Measurements from ENCODE around the gene CAB39. TPM values are rescaled to one million over a fixed set of nuclear protein-coding genes. Genes with fewer than 3 reads are reported as not detected.
A peak's percentile ranks its signal among the peaks of the same experiment; 100 is the strongest.

CAB39 gene
- total RNA-seq, 1 experiment from 2014 or later: 91.7 TPM

DNA sequence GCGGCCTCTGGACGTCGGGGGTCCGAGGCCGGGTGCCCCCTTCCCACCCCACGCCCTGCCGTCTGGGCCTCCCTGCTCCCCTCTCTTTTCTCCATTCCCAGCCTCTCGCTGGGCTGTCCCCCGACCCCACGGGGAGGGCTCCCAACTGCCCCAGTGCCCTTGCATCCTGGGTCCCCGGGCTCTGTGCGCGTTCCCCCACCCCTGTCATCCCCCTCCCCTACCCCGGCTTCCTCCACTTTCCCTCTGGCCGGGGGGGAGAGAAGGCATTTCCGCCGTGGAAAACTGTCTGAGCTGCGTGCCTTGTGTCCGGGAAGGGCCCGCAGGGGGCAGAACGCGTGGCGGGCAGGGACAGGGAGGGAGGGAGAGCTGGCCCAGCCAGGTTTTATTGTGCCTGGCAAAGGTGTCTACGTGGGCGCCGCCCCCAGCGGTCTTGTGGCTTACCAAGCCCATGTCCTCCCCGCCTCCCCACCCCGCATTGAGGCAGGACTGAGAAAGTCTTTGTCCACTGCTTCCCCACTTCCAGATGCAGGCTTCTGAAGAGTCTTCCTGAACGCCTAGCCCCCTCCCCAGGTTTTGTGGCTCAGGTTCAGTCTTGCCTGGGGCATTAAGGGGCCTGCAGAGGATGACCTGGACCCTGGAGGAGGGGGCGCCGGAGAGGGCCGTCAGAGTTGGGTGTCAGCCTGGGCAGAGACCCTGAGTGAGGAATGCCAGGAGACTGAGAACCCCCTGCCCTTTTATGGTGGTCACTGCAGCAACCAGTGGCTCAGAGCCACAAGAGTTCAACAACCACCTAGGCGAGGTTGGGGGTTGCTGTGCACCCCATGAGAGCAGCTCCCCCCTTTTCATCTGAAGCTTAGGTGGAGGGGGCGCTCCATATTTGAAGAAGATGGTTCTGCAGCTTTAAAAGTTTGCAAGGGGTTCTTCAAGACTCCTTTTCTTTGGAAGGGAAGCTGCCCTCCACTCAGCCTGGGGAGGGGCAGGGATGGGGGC is 153.4 kb downstream of the CAB39 start:
- Mint-ChIP-seq H3K9me3 (ENCODE audit: unreplicated experiment) (no peaks in the 10 kb centered on the region), H3K36me3 (ENCODE audit: insufficient read depth, unreplicated experiment) (peaks cover 5% of the 10 kb centered on the region), H3K4me3 (ENCODE audit: unreplicated experiment) (peak overlapping the region; percentile 88), H3K27ac (ENCODE audit: low read depth, unreplicated experiment) (no peak overlapping the region), H3K4me1 (ENCODE audit: insufficient read depth, unreplicated experiment) (peaks cover 5% of the 10 kb centered on the region), H3K27me3 (ENCODE audit: insufficient read depth, unreplicated experiment) (peaks cover 24% of the 10 kb centered on the region)
- ChIA-PET CTCF (interaction anchor here (0.7 kb wide), 1 partner anchor 100 kb away, joined by 3 read pairs; no protein-coding TSS in a partner anchor), POLR2A (interaction anchor here (0.9 kb wide), 1 partner anchor 121 kb away, joined by 4 read pairs; no protein-coding TSS in a partner anchor)
- no peak for DNase-seq (ENCODE audit: unreplicated experiment)
- intact Hi-C loops (cut with micrococcal nuclease): no loop called here
- no TSS peak for BruUV-seq (replicated peaks)
- TF ChIP-seq, protein P1, sequence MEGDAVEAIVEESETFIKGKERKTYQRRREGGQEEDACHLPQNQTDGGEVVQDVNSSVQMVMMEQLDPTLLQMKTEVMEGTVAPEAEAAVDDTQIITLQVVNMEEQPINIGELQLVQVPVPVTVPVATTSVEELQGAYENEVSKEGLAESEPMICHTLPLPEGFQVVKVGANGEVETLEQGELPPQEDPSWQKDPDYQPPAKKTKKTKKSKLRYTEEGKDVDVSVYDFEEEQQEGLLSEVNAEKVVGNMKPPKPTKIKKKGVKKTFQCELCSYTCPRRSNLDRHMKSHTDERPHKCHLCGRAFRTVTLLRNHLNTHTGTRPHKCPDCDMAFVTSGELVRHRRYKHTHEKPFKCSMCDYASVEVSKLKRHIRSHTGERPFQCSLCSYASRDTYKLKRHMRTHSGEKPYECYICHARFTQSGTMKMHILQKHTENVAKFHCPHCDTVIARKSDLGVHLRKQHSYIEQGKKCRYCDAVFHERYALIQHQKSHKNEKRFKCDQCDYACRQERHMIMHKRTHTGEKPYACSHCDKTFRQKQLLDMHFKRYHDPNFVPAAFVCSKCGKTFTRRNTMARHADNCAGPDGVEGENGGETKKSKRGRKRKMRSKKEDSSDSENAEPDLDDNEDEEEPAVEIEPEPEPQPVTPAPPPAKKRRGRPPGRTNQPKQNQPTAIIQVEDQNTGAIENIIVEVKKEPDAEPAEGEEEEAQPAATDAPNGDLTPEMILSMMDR (IDR thresholded peaks at IDR 0.05; ENCODE audit: unreplicated experiment): no peak

DNA sequence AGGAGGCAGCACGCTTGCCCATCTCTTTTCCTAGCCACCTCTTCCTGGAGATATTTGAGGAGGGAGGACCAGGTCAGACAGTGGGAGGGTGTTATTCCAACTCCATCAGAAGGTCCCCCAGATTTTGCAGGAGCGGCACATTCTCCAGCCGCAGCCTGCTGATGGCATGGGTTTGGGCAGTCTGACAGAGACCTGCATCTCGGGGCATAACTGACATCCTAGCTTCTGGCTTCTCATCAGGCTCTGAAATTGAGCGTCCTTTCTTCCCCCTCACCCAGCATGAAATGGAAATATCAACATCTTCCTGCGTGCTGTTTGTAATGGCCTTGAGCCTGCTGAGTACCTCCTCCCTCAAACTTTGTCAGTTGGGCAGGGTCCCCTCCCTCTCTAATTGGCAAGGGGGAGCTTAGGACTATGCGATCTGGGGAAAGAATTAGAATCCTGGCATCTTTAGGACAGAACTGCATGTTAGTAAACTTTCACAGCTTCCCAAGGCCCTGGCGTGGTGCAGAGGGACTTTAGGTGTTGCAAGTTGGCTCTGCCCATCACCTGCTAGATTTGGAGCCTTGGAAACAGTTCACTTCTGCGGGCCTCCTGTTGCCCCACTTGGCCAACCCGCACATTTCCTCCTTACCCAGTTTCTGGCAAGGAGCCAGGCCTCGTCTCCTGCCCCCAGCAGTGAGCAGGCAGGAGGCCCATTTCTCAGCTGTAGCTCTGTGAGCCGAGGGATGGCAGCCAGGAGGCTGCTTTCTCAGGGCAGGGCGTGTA is 154.3 kb downstream of the CAB39 start:
- TF ChIP-seq, protein P1 (IDR thresholded peaks at IDR 0.05; ENCODE audit: unreplicated experiment): no peak
- Mint-ChIP-seq H3K4me3 (ENCODE audit: unreplicated experiment) (no peak overlapping the region), H3K27ac (ENCODE audit: low read depth, unreplicated experiment) (no peak overlapping the region), H3K9me3 (ENCODE audit: unreplicated experiment) (no peaks in the 10 kb centered on the region), H3K36me3 (ENCODE audit: insufficient read depth, unreplicated experiment) (peaks cover 5% of the 10 kb centered on the region), H3K27me3 (ENCODE audit: insufficient read depth, unreplicated experiment) (peaks cover 15% of the 10 kb centered on the region), H3K4me1 (ENCODE audit: insufficient read depth, unreplicated experiment) (peaks cover 5% of the 10 kb centered on the region)
- BruUV-seq (replicated peaks): no TSS peak
- POLR2A ChIA-PET: no interaction called here
- DNase-seq (ENCODE audit: unreplicated experiment): peak; percentile 62
- intact Hi-C loops (cut with micrococcal nuclease): no loop called here
- CTCF ChIA-PET: no interaction called here

DNA sequence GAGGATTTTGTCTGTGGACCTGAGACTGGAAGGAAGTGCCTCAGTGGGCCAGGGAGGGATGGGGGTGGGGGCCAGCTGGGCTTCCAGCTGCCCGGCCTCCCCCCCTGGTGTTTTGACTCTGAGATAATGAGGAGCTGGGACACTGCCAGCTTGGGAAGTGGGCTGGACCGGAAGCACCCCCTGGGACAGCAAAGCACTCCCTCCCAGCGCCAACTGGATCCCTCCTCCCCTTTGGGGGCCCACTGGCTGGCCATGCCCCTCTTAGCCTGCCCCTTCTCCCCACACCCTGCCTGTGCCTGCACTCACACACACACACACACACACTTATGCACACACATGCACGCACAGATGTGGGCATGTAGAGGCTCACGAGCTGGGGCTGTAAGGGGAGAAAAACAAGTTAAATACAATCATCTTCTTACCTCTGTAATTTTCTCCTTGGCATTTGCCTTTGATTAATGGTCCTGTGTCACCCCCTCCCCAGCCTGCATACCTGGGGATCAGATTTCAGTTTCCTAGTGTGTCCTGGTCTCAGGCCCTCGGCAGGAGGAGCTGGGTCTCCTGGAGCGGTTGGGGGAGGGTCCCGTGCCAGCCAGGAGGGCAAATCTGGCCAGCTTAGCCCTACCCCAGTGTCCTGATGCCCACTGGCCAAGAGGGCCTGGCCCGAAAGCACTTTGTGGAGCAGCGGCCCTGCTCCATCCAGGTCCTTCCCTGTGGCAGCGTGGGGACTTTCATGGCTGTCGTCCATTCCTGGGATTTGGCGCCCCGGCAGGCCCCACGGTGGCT is 155.7 kb downstream of the CAB39 start:
- Mint-ChIP-seq H3K36me3 (ENCODE audit: insufficient read depth, unreplicated experiment) (no peaks in the 10 kb centered on the region), H3K27ac (ENCODE audit: low read depth, unreplicated experiment) (no peak overlapping the region), H3K4me1 (ENCODE audit: insufficient read depth, unreplicated experiment) (peaks cover 5% of the 10 kb centered on the region), H3K27me3 (ENCODE audit: insufficient read depth, unreplicated experiment) (peaks cover 1% of the 10 kb centered on the region), H3K9me3 (ENCODE audit: unreplicated experiment) (no peaks in the 10 kb centered on the region), H3K4me3 (ENCODE audit: unreplicated experiment) (no peak overlapping the region)
- ChIA-PET POLR2A (interaction anchor here (0.6 kb wide), 1 partner anchor 119 kb away, joined by 3 read pairs; no protein-coding TSS in a partner anchor), CTCF (interaction anchor here (0.5 to 0.7 kb wide), 3 partner anchors 20 to 244 kb away, joined by 3 to 7 read pairs (median 4); no protein-coding TSS in a partner anchor)
- BruUV-seq (replicated peaks): no TSS peak
- TF ChIP-seq, protein P1 (IDR thresholded peaks at IDR 0.05; ENCODE audit: unreplicated experiment): no peak
- DNase-seq (ENCODE audit: unreplicated experiment): no peak
- intact Hi-C loops (cut with micrococcal nuclease): no loop called here
